Measurements from ENCODE around the gene PMFBP1.
"Not testable (repeated sequence)": the region's sequence is repeated elsewhere in the genome, so short reads cannot be mapped to it uniquely, and the experiment has no call there.

The PMFBP1 gene

GRCh38 chr16:72104905-72105304, 67.0 kb downstream of the PMFBP1 start:
- FAIRE-seq: no peak

DNA sequence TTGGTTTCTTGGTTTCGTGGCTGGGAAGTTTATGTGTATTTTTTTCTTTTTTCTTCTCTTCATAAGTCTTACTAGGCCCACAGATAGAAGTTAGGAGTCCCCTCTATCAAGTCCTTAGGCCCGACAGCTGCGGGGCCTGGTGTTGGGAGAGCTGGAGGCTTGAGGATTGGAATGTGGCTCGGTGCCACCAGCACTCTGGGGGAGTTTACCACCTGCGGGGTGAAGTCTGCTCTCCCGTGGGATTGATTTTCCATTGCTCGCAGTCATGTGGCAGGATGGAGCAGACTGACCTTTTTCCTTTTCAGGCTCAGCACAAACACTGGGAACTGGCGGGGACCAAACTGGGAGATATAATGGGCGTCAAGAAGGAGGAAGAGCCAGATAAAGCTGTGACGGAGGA, 70.8 kb downstream of the PMFBP1 start:
- FAIRE-seq: no peak

DNA sequence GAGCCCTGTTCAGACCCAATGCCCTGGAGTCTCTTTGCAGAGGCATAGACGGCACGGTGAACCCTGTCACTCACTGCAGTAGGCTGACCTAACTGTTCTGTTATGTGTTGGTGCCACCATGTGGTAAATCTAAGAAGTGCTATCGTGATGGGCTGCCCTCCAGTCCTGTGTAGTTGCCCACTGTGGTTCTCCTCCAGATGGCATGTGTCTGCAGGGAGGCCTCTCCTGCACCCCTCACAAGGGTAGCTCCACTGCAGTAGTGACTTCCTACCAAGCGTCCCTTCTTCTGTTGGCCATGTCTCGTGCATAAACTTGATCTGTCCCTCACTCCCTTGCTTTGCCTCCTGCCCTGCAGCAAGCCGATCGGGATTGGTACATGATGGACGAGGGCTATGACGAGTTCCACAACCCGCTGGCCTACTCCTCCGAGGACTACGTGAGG, 72.6 kb downstream of the PMFBP1 start:
- FAIRE-seq: no peak

DNA sequence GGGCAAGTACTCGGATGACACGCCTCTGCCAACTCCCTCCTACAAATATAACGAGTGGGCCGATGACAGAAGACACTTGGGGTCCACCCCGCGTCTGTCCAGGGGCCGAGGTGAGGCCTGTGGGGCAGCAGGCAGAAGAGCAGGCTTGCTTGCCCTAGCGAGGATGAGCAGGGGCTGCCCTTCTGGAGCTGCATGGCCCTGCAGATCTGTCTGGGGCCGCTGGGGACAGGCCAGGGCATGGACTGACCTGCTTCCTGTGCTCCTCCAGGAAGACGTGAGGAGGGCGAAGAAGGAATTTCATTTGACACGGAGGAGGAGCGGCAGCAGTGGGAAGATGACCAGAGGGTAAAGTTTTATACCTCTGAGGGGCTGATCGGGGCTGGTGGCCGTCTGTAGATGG, 73.0 kb downstream of the PMFBP1 start:
- FAIRE-seq: no peak

- no peak for FAIRE-seq
Observed at GRCh38 chr16:72094266-72094610, 77.7 kb downstream of the PMFBP1 start.

- FAIRE-seq: peak; percentile 99
Observed at GRCh38 chr16:72093448-72094265, 78.3 kb downstream of the PMFBP1 start, which contains the start of the genes DHX38 and TXNL4B. Gene DHX38 (plus strand): TSS chr16:72093847. CDS start chr16:72096158, 2,311 bp downstream. Gene TXNL4B (minus strand): TSS chr16:72093620. CDS start chr16:72090749, 2,871 bp downstream.

DNA sequence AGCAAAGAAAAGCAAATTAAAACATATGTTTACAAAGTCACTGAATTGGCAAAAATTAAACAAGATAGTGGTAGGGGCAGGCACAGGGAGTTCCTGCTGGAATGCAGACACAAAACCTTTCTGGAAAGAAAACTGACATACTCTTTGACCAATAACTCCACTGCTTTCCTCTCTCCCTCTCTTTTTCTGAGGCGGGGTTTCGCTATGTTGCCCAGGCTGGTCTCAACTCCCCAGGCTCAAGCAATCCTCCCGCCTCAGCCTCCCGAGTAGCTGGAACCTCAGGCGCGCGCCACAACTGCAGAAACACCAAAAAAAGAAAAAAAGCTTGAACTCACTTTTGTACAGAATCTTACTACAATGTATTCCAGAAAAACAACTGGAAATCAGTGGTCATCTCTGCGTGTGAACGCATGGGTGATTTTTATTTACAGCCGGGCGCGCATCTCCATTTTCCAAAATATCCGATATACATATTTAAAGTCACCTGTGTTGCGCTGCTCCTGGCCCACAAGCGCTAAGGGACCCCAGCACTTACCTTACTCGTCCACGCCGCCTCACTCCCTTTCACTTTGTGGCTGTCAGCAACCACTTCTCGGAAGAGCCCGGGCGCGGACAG, 79.0 kb downstream of the PMFBP1 start:
- FAIRE-seq: no peak

- FAIRE-seq: no peak
Observed at GRCh38 chr16:72091217-72091616, 80.7 kb downstream of the PMFBP1 start.

DNA sequence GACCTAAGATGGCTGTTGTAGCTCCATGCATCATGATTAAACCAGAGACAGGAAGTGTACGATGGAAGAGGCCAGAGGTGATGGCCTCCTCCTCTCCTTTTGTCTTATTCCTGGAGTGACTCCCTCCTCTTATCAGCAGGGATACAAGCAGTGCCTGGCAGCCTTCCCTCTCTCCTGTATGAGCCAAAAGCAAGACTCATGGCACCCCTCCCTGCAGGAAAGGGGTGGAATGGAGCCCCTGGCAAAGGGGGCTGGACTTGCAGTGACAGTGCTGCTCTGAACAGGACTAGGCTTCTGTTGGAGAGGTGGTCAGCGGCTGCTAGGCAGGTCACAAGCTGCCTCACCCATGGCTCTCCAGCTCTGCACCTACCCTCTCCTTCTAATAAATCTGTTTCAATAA, 87.0 kb downstream of the PMFBP1 start:
- FAIRE-seq: no peak

- FAIRE-seq: no peak
Observed at GRCh38 chr16:72084445-72084844, 87.5 kb downstream of the PMFBP1 start.

- no peak for FAIRE-seq
Observed at GRCh38 chr16:72083778-72084404, 88.1 kb downstream of the PMFBP1 start.

DNA sequence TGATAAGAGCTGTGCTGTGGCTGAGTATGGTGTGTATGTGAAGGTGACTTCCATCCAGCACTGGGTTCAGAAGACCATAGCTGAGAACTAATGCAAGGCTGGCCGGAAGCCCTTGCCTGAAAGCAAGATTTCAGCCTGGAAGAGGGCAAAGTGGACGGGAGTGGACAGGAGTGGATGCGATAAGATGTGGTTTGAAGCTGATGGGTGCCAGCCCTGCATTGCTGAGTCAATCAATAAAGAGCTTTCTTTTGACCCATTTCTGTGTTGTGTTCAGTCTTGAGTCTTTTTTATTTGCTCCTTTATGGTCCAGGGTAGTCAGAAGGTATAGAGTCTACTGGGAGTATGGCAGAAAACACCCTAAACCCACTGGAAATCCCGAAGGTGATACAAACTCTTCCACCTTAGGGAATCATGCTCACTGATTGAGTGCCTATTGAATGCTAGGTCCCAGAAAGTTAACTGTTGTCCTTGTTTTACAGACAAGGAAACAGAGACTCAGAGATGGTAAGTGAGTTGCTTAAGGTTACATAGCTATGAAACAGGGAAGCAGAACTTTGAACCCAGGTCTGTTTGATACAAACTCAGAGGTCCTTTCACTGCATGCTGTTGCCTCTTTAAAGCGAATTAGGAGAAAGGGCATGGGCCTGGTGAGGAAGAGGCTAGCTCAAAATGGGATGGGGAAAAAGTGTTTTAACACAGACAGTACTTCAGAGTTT, 94.8 kb downstream of the PMFBP1 start:
- not testable (repeated sequence) for FAIRE-seq

GRCh38 chr16:72075067-72075466, 96.9 kb downstream of the PMFBP1 start:
- not testable (repeated sequence) for FAIRE-seq

DNA sequence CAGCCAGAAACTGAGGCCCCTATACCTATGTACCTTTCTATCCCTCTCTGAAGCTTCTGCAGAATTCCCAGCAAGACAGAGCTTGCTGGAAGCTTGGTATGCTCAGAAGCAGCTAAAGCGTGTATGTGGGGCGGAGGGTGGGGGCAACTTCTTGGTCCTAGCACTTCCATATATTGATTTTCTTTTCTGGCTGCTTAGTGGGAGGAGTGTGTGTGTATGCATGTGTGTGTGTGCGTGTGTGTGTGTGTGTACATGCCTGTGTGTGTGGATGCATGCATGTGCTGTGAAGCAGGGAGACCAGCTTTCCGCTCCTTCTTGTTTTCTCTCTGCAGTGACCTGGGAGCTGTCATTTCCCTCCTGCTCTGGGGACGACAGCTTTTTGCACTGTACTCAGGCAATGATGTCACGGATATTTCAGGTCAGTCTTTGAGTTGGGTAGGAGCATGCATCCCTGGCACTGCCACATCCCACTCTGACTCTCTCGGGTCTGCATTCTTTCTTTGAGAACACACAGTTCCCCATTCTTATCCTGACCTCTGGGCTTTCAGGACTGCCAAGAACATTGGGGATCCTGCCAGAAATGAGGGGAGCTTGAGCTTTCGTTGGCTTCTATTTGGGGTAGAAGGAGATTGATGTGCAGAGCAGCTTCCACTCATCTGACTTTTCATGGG, 98.3 kb downstream of the PMFBP1 start:
- no peak for FAIRE-seq

- FAIRE-seq: no peak
Observed at GRCh38 chr16:72072514-72073342, 99.2 kb downstream of the PMFBP1 start.
